NCI-H1417 treated with DMSO at 0.1 percent for 48 hours (cell line): ENCODE data around the gene PPP1R13B.
"Not testable (repeated sequence)": the region's sequence is repeated elsewhere in the genome, so short reads cannot be mapped to it uniquely, and the experiment has no call there.

ENCODE experiments used
- DNase-seq: peaks from one replicate; lab custom pipeline; 2025; lab: John Stamatoyannopoulos, UW

The PPP1R13B gene

GRCh38 chr14:103793192-103793591 lies 54.2 kb downstream of the PPP1R13B start:
- not testable (repeated sequence) for DNase-seq

GRCh38 chr14:103788086-103788485 lies 59.3 kb downstream of the PPP1R13B start:
- no peak for DNase-seq

GRCh38 chr14:103782376-103782775 lies 65.0 kb downstream of the PPP1R13B start:
- no peak for DNase-seq

GRCh38 chr14:103776319-103776718 lies 71.1 kb downstream of the PPP1R13B start:
- not testable (repeated sequence) for DNase-seq

GRCh38 chr14:103775506-103775905 lies 71.9 kb downstream of the PPP1R13B start:
- DNase-seq, result no peak

- DNase-seq, result no peak
These were observed 73.9 kb downstream of the PPP1R13B start for GRCh38 chr14:103773521-103773920.

GRCh38 chr14:103772078-103772712 lies 75.2 kb downstream of the PPP1R13B start:
- no peak for DNase-seq

GRCh38 chr14:103770902-103771301 lies 76.5 kb downstream of the PPP1R13B start:
- DNase-seq, result no peak

GRCh38 chr14:103770500-103770899 lies 76.9 kb downstream of the PPP1R13B start:
- no peak for DNase-seq

GRCh38 chr14:103767336-103767894 lies 80.0 kb downstream of the PPP1R13B start:
- DNase-seq, result no peak

- DNase-seq, result no peak
These were observed 81.8 kb downstream of the PPP1R13B start for GRCh38 chr14:103765526-103765925.

GRCh38 chr14:103763730-103764488 lies 83.5 kb downstream of the PPP1R13B start:
- DNase-seq, result no peak

- no peak for DNase-seq
These were observed 84.8 kb downstream of the PPP1R13B start for GRCh38 chr14:103762541-103762940.

- no peak for DNase-seq
These were observed 85.3 kb downstream of the PPP1R13B start for GRCh38 chr14:103762036-103762435.

GRCh38 chr14:103758059-103758776 lies 89.2 kb downstream of the PPP1R13B start:
- DNase-seq, result no peak

GRCh38 chr14:103755060-103755459 lies 92.3 kb downstream of the PPP1R13B start:
- DNase-seq, result no peak

- DNase-seq, result no peak
These were observed 93.6 kb downstream of the PPP1R13B start for GRCh38 chr14:103753774-103754173.

GRCh38 chr14:103749860-103750259 lies 97.5 kb downstream of the PPP1R13B start:
- no peak for DNase-seq

GRCh38 chr14:103749452-103749851 lies 97.9 kb downstream of the PPP1R13B start:
- no peak for DNase-seq

GRCh38 chr14:103748534-103748857 lies 98.9 kb downstream of the PPP1R13B start:
- no peak for DNase-seq

- no peak for DNase-seq
These were observed 100.7 kb downstream of the PPP1R13B start for GRCh38 chr14:103746701-103747100.

GRCh38 chr14:103745424-103745823 lies 102.0 kb downstream of the PPP1R13B start:
- DNase-seq, result no peak
